Globus pallidus (tissue), 1 donor: ENCODE results near the gene PBX1.
A peak's percentile ranks its signal among the peaks of the same experiment; 100 is the strongest.

Experiments
- DNase-seq: peaks from one replicate; pipeline ENCODE4 v3.0.0-alpha.2; 2015; ENCODE audit warnings: low spot score

Gene PBX1

GRCh38 chr1:164783778-164784555, 225.0 kb downstream of the PBX1 start:
- DNase-seq = no peak

DNA sequence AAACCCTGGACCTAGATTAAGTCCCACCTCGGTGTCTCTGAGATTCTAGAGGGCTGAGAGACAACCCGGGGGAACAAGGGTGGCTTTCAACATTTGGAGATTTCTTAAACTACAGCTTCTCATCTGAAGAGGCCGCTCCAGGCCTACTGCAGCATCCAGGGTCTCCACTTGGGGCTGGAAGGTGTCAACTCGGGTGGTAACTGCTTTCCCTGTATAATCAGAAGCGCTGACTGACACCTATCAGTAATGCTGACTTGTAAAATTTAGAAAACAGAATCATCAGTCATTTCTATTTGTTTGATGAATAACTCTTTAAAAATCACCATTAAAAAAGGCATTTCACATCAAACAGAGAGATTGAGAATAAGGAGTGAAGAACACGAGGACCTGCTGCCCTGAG, 226.0 kb downstream of the PBX1 start:
- DNase-seq = no peak

DNA sequence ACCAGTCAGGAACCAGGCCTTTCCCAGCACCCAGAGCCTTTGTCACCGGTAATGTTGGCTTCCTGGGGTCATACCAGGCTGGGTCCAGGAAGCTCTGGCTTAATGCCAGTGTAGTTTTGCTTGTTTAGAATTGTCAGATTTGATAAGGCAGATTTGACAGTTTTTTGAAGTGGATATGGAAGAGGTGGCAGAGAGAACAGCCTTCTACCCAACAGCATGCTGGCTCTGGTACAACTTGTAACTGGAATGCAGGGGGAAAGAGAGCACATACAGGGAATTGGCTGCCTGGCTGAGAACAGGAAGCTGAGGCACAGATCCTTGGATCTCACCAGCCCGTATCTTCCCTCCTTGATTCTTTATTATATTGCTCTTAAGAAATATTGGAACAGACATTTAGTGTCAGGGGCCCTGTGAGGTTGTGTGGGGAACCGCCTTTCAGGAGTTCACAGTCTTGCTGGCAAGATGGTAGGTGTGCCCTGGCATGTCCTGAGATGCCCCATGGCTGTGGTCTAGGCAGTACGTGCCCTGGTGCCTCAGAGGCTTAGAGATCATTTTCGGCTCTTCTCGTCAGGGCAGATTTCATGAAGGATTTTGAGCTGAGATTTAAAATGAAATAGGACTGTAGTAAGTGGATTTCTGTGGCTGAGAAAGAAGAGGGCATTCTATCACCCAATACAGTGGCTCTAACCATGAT, 227.0 kb downstream of the PBX1 start:
- DNase-seq = no peak

DNA sequence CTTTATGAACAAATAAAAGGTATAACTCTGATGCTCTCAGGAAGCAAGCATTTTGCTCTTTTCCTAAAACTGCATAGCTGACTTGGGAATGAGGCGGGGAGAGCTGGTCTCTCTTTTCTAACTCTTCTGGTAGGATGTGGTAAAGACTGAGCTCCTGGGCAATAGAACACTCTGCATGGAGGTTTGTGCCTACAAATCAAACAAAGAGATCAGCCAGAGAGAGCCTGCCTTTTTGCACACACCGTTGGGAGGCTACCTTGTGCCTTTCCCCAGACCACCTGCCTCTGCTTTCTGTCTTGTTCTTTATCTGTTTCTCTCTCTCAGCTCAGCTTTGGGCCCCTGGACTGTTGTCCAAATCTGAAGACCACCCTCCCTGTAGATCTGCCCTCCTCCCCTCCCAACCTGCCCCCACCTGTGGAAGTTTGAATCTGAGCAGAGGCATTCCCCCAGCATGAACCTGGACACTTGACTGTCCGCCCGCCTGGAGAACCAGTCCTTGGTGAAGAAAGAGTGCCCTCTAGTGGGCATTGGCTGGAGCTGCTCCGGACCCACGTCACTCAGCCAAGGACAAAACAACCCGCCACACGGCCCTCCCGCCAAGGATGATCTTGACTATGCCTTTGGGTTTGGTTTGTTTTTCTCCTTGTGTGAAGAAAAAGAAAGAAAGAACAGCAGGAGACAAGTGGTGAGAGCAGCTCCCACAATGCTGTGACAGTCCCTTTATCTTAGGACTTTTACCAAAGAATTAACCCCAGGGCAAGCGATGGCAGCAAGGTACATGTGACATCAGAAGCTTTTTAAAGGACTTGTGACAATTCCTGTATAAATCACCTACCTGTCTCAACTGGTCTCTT, 228.2 kb downstream of the PBX1 start:
- peak; percentile 89 for DNase-seq

DNA sequence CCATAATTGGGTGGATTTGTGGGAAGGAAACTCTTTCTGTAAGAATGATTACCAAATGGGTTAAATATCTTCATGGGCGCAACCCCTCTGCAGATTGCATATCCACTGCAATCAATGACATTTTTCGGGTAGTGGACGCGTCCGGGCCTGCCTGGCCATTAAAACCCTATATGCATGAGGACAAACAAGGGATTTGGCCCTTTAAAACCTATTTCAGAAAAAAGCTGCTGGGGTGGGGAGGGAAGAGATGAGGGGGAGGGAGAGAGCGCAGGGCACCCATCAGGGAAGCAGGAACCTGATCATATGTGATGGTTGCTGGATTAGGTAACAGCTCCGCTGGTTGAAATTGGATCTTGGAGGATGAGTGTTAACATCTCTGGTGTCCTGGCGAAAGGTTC, 228.8 kb downstream of the PBX1 start:
- DNase-seq = no peak

- no peak for DNase-seq
These were observed 231.1 kb downstream of the PBX1 start for GRCh38 chr1:164790081-164790480.

GRCh38 chr1:164792410-164793004, 233.5 kb downstream of the PBX1 start:
- DNase-seq = no peak

GRCh38 chr1:164794356-164794755, 235.4 kb downstream of the PBX1 start:
- DNase-seq = no peak

- no peak for DNase-seq
These were observed 237.9 kb downstream of the PBX1 start for GRCh38 chr1:164796916-164797315.

DNA sequence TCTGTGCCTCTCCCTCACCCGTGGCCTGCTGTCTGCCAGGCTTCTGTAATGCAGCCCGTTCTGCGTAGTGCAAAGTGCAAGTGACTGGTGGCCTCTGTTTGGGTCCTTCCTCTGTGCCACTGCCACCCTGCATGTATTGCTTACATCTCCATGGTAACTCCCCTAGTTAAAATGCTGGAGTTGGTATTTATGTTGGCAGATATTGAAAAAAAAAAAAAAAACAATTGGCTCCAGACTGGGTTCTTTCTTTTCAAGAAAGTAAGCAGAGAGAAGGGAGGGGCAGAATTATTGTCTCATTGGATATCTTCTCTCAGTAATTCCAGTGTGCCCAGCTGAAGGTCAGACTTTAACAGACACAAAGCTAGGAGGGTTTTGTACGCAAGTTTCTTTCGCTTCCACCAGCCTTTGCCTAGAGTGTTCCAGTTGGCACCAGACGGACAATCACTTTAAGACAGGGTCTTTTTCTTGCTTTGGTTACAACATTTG, 242.3 kb downstream of the PBX1 start:
- DNase-seq = peak; percentile 80

- peak; percentile 65 for DNase-seq
These were observed 243.0 kb downstream of the PBX1 start for GRCh38 chr1:164801791-164802502.

DNA sequence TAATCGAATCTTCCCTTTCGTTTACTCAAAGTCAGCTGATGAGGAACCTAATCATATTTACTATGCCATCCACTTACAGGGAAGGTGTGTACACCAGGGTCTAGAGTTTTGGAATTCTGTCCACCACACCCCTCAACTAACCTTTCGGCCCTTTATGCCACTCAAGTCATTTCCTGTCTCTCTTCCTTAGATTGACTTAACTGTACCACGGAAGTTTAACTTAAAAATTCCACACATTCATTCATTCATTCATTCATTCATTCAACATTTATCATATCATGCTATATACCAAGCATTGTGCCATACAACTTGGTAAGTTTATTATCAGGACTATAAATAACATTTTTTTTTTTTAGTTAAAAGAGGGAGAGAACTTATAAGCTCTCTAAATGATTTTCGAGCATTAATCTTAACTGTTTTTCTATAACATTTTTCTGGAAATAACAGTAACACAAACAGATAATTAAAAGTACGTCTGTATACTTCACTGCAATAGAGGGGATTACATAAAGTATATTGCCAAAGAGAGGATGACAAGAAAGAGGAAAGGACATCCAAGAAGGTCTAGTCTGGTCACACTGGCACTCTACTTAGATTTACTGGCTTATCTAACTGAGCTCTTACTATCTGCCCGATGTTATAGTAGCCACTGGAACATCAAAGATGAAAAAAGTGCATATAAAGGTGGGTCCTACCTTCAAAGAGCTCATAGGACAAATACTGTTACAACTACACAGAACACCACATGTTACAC, 243.7 kb downstream of the PBX1 start:
- DNase-seq = no peak

- DNase-seq = no peak
These were observed 244.4 kb downstream of the PBX1 start for GRCh38 chr1:164803366-164803765.

DNA sequence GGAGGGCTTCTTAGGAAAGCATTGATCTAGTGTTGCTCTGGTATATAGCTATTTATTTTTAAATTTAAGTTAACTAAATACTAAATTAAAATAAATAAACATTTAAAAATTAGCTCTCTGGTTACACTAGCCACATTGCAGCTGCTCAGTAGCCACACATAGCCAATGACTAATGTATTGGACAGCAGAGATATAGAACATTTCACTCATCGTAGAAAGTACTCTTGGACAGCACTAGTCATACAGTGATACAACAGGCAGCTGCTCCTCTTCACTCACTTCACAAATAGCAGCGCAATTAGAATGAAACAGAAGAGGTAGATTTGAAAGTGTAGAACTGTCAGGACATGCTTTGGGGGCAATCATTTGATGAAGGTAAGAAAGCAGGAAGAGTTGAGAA, 245.4 kb downstream of the PBX1 start:
- DNase-seq = no peak

GRCh38 chr1:164805399-164805798, 246.4 kb downstream of the PBX1 start:
- no peak for DNase-seq

GRCh38 chr1:164806531-164806930, 247.5 kb downstream of the PBX1 start:
- DNase-seq = no peak

DNA sequence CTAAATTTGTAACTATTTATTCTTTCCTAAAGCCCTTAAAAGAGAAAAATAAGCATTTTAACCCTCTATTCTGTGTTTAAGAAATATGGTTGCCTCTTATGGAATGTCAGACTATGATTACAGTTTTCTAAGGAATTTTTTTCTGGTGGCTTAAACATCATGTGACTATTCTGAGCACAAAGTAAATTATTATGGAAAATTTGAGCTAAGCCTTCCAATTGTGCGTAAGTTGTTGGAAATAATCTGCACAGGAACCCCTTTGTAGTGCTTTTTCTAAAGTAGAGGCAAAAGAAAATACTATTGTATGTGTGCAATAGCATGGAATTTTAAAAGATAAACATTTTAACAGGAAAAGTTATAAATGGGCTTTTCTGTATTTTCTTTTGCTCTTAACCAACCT, 254.8 kb downstream of the PBX1 start:
- DNase-seq = no peak

GRCh38 chr1:164821648-164822047, 262.7 kb downstream of the PBX1 start:
- no peak for DNase-seq

DNA sequence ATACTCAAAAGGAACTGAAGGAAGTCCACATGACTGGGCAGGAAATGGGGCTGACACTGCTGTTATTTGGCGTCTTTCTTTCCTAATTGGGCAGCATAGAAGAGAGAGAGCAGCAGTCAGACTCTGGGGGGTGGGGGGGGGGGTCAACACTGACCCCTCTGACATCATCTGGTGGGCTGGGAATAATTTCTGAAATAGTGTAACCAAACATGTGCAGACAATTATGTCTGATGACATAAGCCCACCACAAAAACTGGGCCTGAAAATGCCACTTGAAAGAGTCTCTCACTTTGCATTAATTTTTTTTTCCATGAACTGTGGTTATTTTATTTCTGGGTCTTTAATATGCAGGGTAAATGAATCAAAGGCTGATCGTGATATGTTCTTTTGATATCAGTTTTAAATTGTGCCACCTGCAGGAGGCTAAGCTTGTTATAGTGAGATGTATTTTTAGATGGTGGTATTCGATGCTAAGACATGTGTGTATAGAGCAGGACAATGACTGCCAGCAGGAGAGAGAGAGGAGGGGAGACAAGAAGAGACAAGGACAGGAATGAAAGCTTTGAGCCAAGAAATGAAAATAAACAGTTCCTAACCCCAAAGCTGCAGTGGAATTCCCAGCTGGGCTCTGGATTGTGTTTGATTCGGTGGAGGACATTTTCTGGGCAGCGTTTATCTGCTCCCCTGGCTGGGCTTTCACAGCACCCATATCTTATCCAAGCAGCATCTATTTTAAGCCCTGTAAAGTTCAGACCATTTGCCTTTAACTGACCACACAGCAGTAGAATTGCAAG, 264.7 kb downstream of the PBX1 start:
- no peak for DNase-seq

DNA sequence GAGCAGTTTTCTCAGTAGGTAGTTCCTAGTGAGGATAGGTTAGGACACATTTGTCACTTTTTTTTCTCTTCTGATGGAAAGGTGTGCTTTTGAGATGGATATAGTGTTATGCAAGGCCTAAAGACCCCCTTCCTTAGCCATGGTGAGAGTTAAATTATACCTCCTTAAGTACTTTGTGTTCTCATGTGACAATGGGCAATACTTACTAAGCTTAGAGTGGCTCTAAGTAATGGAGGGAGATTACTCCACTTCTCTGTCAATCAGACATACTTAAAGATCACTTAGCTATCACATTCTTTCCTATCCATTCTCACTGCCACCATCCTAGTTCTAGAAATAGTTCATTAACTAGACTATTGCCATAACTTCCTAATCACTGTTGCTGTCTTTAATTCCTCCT, 265.6 kb downstream of the PBX1 start:
- DNase-seq = no peak
